GM21390 (cell line): ENCODE measurements around the gene CHST3.
"Not testable (repeated sequence)": the region's sequence is repeated elsewhere in the genome, so short reads cannot be mapped to it uniquely, and the experiment has no call there.

ENCODE experiments used
- ATAC-seq: cut with Tn5 transposase; IDR thresholded peaks from one replicate; pipeline ENCODE4 v1.9.1; 2021; ENCODE audit not compliant: unreplicated experiment

CHST3 gene

GRCh38 chr10:71948496-71949067 is 15.6 kb upstream of the CHST3 start:
- no peak for ATAC-seq

- no peak for ATAC-seq
Observed at GRCh38 chr10:71950683-71951082, 13.5 kb upstream of the CHST3 start.

- ATAC-seq = no peak
Observed at GRCh38 chr10:71952745-71953144, 11.4 kb upstream of the CHST3 start.

- ATAC-seq = no peak
Observed at GRCh38 chr10:71957546-71958275, 6.5 kb upstream of the CHST3 start.

GRCh38 chr10:71959526-71959925 is 4.7 kb upstream of the CHST3 start:
- ATAC-seq = no peak

GRCh38 chr10:71961831-71962230 is 2.4 kb upstream of the CHST3 start:
- no peak for ATAC-seq

GRCh38 chr10:71962901-71963300 is 1.3 kb upstream of the CHST3 start:
- no peak for ATAC-seq

- ATAC-seq = no peak
Observed at GRCh38 chr10:71963351-71964097, 671 bp upstream of the CHST3 start.

GRCh38 chr10:71964743-71965515 is 734 bp downstream of the CHST3 start:
- ATAC-seq = no peak

- ATAC-seq = no peak
Observed at GRCh38 chr10:71965623-71966022, 1.4 kb downstream of the CHST3 start.

- ATAC-seq = no peak
Observed at GRCh38 chr10:71966046-71967004, 2.1 kb downstream of the CHST3 start.

GRCh38 chr10:71967958-71968357 is 3.8 kb downstream of the CHST3 start:
- not testable (repeated sequence) for ATAC-seq

GRCh38 chr10:71968553-71969474 is 4.6 kb downstream of the CHST3 start:
- no peak for ATAC-seq

GRCh38 chr10:71969929-71970328 is 5.7 kb downstream of the CHST3 start:
- no peak for ATAC-seq

GRCh38 chr10:71970331-71970730 is 6.1 kb downstream of the CHST3 start:
- no peak for ATAC-seq

GRCh38 chr10:71970869-71971268 is 6.7 kb downstream of the CHST3 start:
- ATAC-seq = no peak

GRCh38 chr10:71971311-71971731 is 7.1 kb downstream of the CHST3 start:
- ATAC-seq = no peak

GRCh38 chr10:71971769-71972555 is 7.8 kb downstream of the CHST3 start:
- ATAC-seq = no peak
